HepG2 (cell line): Measurements from ENCODE around the gene C6orf62. TPM values are rescaled to one million over a fixed set of nuclear protein-coding genes. Genes with fewer than 3 reads are reported as not detected.

Source experiments
- BRF2 ChIP-seq: sonication (generic); formaldehyde crosslinking; IDR thresholded peaks from 2 replicates; pipeline ENCODE4 v1.8.1; 2022; ENCODE audit warnings: mild to moderate bottlenecking, missing genetic modification reagents
- DZIP1 ChIP-seq: sonication (generic); formaldehyde crosslinking; IDR thresholded peaks from 2 replicates; pipeline ENCODE4 v1.5.0; 2020; ENCODE audit warnings: mild to moderate bottlenecking, missing genetic modification reagents
- GATAD1 ChIP-seq: IDR thresholded peaks from 2 replicates; pipeline ENCODE4 v1.6.1; 2016; ENCODE audit warnings: missing genetic modification reagents, missing compliant biosample characterization
- HMG20A ChIP-seq: IDR thresholded peaks from 2 replicates; pipeline ENCODE4 v1.6.1; 2016; ENCODE audit warnings: borderline replicate concordance
- JUN ChIP-seq: sonication (generic); formaldehyde crosslinking; IDR thresholded peaks from 2 replicates; pipeline ENCODE4 v1.4.0; 2020; ENCODE audit warnings: mild to moderate bottlenecking, missing genetic modification reagents
- MXI1 ChIP-seq: IDR thresholded peaks from 3 replicates; pipeline ENCODE4 v1.6.1; 2012; ENCODE audit warnings: low read depth, low read length, inconsistent platforms, borderline replicate concordance
- NR0B2 ChIP-seq: sonication (generic); formaldehyde crosslinking; IDR thresholded peaks from 2 replicates; pipeline ENCODE4 v1.4.0; 2020; ENCODE audit warnings: mild to moderate bottlenecking, missing genetic modification reagents
- TEF ChIP-seq: sonication (generic); formaldehyde crosslinking; IDR thresholded peaks from 2 replicates; pipeline ENCODE4 v1.5.0; 2020; ENCODE audit warnings: missing genetic modification reagents
- ZFP36 ChIP-seq: fragments of 150-350 bp; IDR thresholded peaks from 2 replicates; pipeline ENCODE4 v1.6.1; 2018; ENCODE audit warnings: borderline replicate concordance, low read length, low read depth; ENCODE audit not compliant: partially characterized antibody
- ZHX2 ChIP-seq, 2 experiments: sonication (generic) in 1 of 2; formaldehyde crosslinking in 1 of 2; IDR thresholded peaks; 2 replicates each; pipeline versions ENCODE4 v1.6.1 to v1.9.0; 2014 to 2022; ENCODE audit warnings: antibody characterized with exemption in 1 of 2, borderline replicate concordance in 1 of 2, inconsistent platforms in 1 of 2, low read depth in 1 of 2, missing genetic modification reagents in 1 of 2
- ZNF34 ChIP-seq: sonication (generic); formaldehyde crosslinking; IDR thresholded peaks from 2 replicates; pipeline ENCODE4 v1.4.0; 2020; ENCODE audit warnings: mild to moderate bottlenecking, missing genetic modification reagents, borderline replicate concordance
- ZNF343 ChIP-seq: sonication (generic); formaldehyde crosslinking; IDR thresholded peaks from 2 replicates; pipeline ENCODE4 v1.4.0; 2020; ENCODE audit warnings: mild to moderate bottlenecking, missing genetic modification reagents
- ZNF7 ChIP-seq: IDR thresholded peaks from 2 replicates; pipeline ENCODE4 v1.6.1; 2016; ENCODE audit warnings: missing biosample characterization, missing genetic modification reagents
- ZNF891 ChIP-seq: sonication (generic); formaldehyde crosslinking; IDR thresholded peaks from 2 replicates; pipeline ENCODE4 v1.5.0; 2020; ENCODE audit warnings: mild to moderate bottlenecking, missing genetic modification reagents
- ZSCAN5A ChIP-seq: sonication (generic); formaldehyde crosslinking; IDR thresholded peaks from 2 replicates; pipeline ENCODE4 v1.8.0; 2022; ENCODE audit warnings: mild to moderate bottlenecking, missing genetic modification reagents, borderline replicate concordance
- polyA plus RNA-seq, 8 experiments: library from polyadenylated mRNA; depleted of rRNA in 3 of 8; stranded (reverse) in 7 of 8; unstranded in 1 of 8; fragments of >200 nt; fragmentation: Illumina TruSeq in 4 of 8; extraction: Trizol in 4 of 8; gene quantifications; 2 replicates each; pipeline versions ENCODE4 v1.2.1 to v1.2.3, GENCODE V29; 2011 to 2016; ENCODE audit warnings: low read depth in 4 of 8, missing spikeins in 1 of 8, mixed read lengths in 1 of 8; ENCODE audit not compliant: insufficient read depth in 1 of 8
- total RNA-seq, 5 experiments: library from RNA; depleted of rRNA; stranded (reverse); fragments of >200 nt; fragmentation: Illumina TruSeq; extraction: Trizol; gene quantifications; 2 replicates each; pipeline ENCODE4 v1.2.3, GENCODE V29; 2016; ENCODE audit warnings: low read depth in 1 of 5

The C6orf62 gene
- total and polyA plus RNA-seq, 2 of the 13 experiments (the other 11 are each of a cell fraction or from before 2014, with no cell fraction given) = 54.8 to 90.4 TPM

- TF ChIP-seq ZHX2 (IDR thresholded peaks at IDR 0.05; ENCODE audit: low read depth) (peak; percentile 35; the same call in 1 of the 2 replicates), ZHX2 (CRISPR knock-in tag; IDR thresholded peaks at IDR 0.05; ENCODE audit: borderline replicate concordance) (no peak), MXI1 (peak; percentile 59; the same call in 2 of the 3 replicates), ZNF343 (CRISPR knock-in tag) (peak; percentile 91), BRF2 (CRISPR knock-in tag) (peak; percentile 91; the same call in 1 of the 2 replicates), ZNF891 (CRISPR knock-in tag) (peak; percentile 6; the same call in 1 of the 2 replicates), ZSCAN5A (CRISPR knock-in tag) (peak; percentile 10; the same call in 1 of the 2 replicates), ZFP36 (no peak), JUN (no peak; the same call in 1 of the 2 replicates), ZNF34 (CRISPR knock-in tag) (no peak), NR0B2 (CRISPR knock-in tag) (peak; percentile 69; the same call in 1 of the 2 replicates), GATAD1 (CRISPR knock-in tag) (peak; percentile 96), DZIP1 (CRISPR knock-in tag) (no peak), ZNF7 (CRISPR knock-in tag) (no peak), HMG20A (peak; percentile 37), TEF (CRISPR knock-in tag) (0 out of 2 replicates have a peak, but pooled peaks have one; percentile 25)
Measured at GRCh38 chr6:24666641-24667377, 52.1 kb downstream of the C6orf62 start, which contains the start of the genes ACOT13 and TDP2 (continued).
